ENCODE results near the gene TENT4A. TPM values are rescaled to one million over a fixed set of nuclear protein-coding genes. Genes with fewer than 3 reads are reported as not detected.

The TENT4A gene
- total RNA-seq, 4 donors from 2014 or later, result 17.0 to 21.9 (median 20.1) TPM

GRCh38 chr5:6700685-6701355 lies 12.4 kb upstream of the TENT4A start:
- Histone ChIP-seq H3K27ac (replicated peaks in 1 of 4) (no peak overlapping the region), H3K9me3 (no peaks in the 10 kb centered on the region), H3K27me3 (no peaks in the 10 kb centered on the region), H3K4me3 (no peak overlapping the region), H3K36me3 (no peaks in the 10 kb centered on the region), H3K4me1 (peaks cover 17 to 26% (median 26%) of the 10 kb centered on the region in 4 donors)
- intact Hi-C loops (cut with DNase I), result loop anchor here (5.0 kb wide), 1 partner anchor 1279 kb away; the partner anchor contains the start of gene ICE1
- TF ChIP-seq EP300 (IDR thresholded peaks at IDR 0.05) (no peak), POLR2A (IDR thresholded peaks at IDR 0.05; ENCODE audit: low read depth) (no peak), CTCF (IDR thresholded peaks at IDR 0.05) (no peak), POLR2AphosphoS5 (IDR thresholded peaks at IDR 0.05) (no peak)
- peak; percentile 62 for DNase-seq (ENCODE audit: extremely low spot score)
- 81% methylated on average over 10 of the region's 12 CpGs for WGBS

GRCh38 chr5:6701491-6701890 lies 11.7 kb upstream of the TENT4A start:
- WGBS, result 87% methylated on average over 12 of the region's 12 CpGs
- DNase-seq (ENCODE audit: extremely low spot score), result peak; percentile 17
- no peaks in the 10 kb centered on the region for H3K36me3 ChIP-seq
- intact Hi-C loops (cut with DNase I), result loop anchor here (5.0 kb wide), 1 partner anchor 1279 kb away; the partner anchor contains the start of gene ICE1
- H3K4me3 ChIP-seq, result no peak overlapping the region
- no peaks in the 10 kb centered on the region for H3K9me3 ChIP-seq
- no peak overlapping the region for H3K27ac ChIP-seq (replicated peaks in 1 of 4)
- no peaks in the 10 kb centered on the region for H3K27me3 ChIP-seq
- TF ChIP-seq POLR2AphosphoS5 (IDR thresholded peaks at IDR 0.05), result no peak
- no peak for TF ChIP-seq EP300 (IDR thresholded peaks at IDR 0.05)
- no peak for TF ChIP-seq CTCF (IDR thresholded peaks at IDR 0.05)
- no peak for TF ChIP-seq POLR2A (IDR thresholded peaks at IDR 0.05; ENCODE audit: low read depth)
- H3K4me1 ChIP-seq, result peaks cover 17 to 33% (median 29%) of the 10 kb centered on the region in 4 donors

GRCh38 chr5:6702633-6703032 lies 10.6 kb upstream of the TENT4A start:
- Histone ChIP-seq H3K27ac (replicated peaks in 1 of 4) (no peak overlapping the region), H3K9me3 (no peaks in the 10 kb centered on the region), H3K36me3 (no peaks in the 10 kb centered on the region), H3K4me3 (no peak overlapping the region), H3K4me1 (peaks cover 17 to 33% (median 29%) of the 10 kb centered on the region in 4 donors), H3K27me3 (no peaks in the 10 kb centered on the region)
- intact Hi-C loops (cut with DNase I), result loop anchor here (5.0 kb wide), 1 partner anchor 1280 kb away; the partner anchor contains the start of gene ICE1
- no peak for TF ChIP-seq POLR2A (IDR thresholded peaks at IDR 0.05; ENCODE audit: low read depth)
- no peak for TF ChIP-seq CTCF (IDR thresholded peaks at IDR 0.05)
- TF ChIP-seq POLR2AphosphoS5 (IDR thresholded peaks at IDR 0.05), result no peak
- no peak for TF ChIP-seq EP300 (IDR thresholded peaks at IDR 0.05)
- DNase-seq (ENCODE audit: extremely low spot score), result peak; percentile 10
- 93% methylated on average over 6 of the region's 6 CpGs for WGBS

GRCh38 chr5:6703806-6704205 lies 9.4 kb upstream of the TENT4A start:
- H3K27me3 ChIP-seq, result no peaks in the 10 kb centered on the region
- H3K27ac ChIP-seq (replicated peaks in 1 of 4), result peak overlapping the region; percentile 80 to 87 (median 83)
- no peak for TF ChIP-seq CTCF (IDR thresholded peaks at IDR 0.05)
- TF ChIP-seq POLR2A (IDR thresholded peaks at IDR 0.05; ENCODE audit: low read depth), result no peak
- no peak for TF ChIP-seq POLR2AphosphoS5 (IDR thresholded peaks at IDR 0.05)
- TF ChIP-seq EP300 (IDR thresholded peaks at IDR 0.05), result no peak
- intact Hi-C loops (cut with DNase I), result loop anchor here (5.0 kb wide), 1 partner anchor 1282 kb away; the partner anchor contains the start of gene ICE1
- no peaks in the 10 kb centered on the region for H3K36me3 ChIP-seq
- peaks cover 17 to 33% (median 29%) of the 10 kb centered on the region in 4 donors for H3K4me1 ChIP-seq
- DNase-seq (ENCODE audit: extremely low spot score), result peak; percentile 26
- no peaks in the 10 kb centered on the region for H3K9me3 ChIP-seq
- WGBS, result 54% methylated on average over 6 of the region's 6 CpGs
- H3K4me3 ChIP-seq, result no peak overlapping the region
